GM10266 (cell line): ENCODE data around the gene EXOC6B.

ENCODE experiments used
- DNase-seq: peaks from one replicate; pipeline ENCODE4 v3.0.0; 2012; ENCODE audit errors: extremely low spot score
- TF ChIP-seq, protein P1 (sequence below): IDR thresholded peaks from 2 replicates; pipeline ENCODE4 v1.5.1; 2012; ENCODE audit warnings: mild to moderate bottlenecking, low read depth; ENCODE audit not compliant: control insufficient read depth, insufficient read depth; ENCODE audit errors: missing control alignments

Gene EXOC6B

GRCh38 chr2:72300147-72300684, 525.6 kb downstream of the EXOC6B start:
- TF ChIP-seq, protein P1, sequence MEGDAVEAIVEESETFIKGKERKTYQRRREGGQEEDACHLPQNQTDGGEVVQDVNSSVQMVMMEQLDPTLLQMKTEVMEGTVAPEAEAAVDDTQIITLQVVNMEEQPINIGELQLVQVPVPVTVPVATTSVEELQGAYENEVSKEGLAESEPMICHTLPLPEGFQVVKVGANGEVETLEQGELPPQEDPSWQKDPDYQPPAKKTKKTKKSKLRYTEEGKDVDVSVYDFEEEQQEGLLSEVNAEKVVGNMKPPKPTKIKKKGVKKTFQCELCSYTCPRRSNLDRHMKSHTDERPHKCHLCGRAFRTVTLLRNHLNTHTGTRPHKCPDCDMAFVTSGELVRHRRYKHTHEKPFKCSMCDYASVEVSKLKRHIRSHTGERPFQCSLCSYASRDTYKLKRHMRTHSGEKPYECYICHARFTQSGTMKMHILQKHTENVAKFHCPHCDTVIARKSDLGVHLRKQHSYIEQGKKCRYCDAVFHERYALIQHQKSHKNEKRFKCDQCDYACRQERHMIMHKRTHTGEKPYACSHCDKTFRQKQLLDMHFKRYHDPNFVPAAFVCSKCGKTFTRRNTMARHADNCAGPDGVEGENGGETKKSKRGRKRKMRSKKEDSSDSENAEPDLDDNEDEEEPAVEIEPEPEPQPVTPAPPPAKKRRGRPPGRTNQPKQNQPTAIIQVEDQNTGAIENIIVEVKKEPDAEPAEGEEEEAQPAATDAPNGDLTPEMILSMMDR, result no peak
- DNase-seq, result no peak

- no peak for DNase-seq
- TF ChIP-seq, protein P1, result no peak
Measured at GRCh38 chr2:72293620-72294019, 532.2 kb downstream of the EXOC6B start.

GRCh38 chr2:72292433-72292832, 533.4 kb downstream of the EXOC6B start:
- TF ChIP-seq, protein P1, result no peak
- no peak for DNase-seq

DNA sequence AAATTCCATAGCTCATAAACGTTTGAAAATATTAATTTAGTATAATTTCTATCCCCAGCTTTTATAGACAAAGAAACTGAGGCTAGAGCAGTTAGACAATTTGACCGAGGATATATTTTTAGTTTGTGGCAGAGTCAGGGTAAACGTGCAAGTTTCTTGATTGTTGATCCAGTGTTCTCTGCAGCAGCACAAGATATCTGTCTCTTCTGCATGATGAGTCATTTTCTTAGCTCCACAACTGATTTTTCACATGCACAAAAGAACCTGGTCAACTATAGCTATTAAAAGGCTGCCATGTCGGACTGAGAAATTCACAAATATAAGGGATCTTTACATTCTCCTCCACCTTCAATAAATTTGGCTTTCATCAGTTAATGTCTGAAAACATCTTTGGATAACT, 534.8 kb downstream of the EXOC6B start:
- TF ChIP-seq, protein P1, result no peak
- no peak for DNase-seq

DNA sequence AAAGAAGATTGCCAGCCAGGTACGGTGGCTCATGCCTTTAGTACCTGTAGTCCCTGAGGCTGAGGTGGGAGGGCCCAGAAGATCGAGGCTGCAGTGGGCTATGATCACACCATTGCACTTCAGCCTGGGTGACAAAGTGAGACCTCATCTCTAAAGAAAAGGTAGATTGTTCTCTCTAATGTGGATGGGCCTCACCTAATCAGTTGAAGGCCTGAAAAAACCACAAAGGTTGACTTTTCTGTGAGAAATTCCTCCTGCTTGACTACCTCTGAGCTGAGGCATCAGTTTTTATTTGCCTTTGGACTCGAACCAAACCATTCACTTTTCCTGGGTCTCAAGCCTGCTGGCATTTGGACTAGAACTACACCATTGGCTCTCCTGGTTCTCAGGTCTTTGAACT, 536.1 kb downstream of the EXOC6B start:
- no peak for DNase-seq
- TF ChIP-seq, protein P1, result no peak

- TF ChIP-seq, protein P1, result no peak
- DNase-seq, result no peak
Measured at GRCh38 chr2:72289283-72289682, 536.5 kb downstream of the EXOC6B start.

DNA sequence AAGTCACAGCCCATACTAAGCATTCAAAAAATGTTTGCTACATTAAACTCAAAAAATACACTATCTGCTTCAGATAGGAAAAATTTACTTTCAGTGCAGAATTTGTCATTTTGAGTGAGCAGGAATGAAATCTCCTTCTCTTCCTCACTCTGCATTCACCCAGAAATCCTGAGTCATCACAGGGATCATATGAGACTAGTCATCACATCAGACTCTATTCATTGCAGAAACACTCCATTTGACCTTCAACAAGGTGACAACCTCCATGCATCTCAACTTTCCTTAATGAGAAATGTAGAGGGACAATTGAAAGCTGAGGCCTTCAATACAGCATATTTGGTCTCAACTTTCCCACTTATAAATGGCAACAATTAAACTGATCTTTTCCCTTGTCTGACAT, 547.8 kb downstream of the EXOC6B start:
- TF ChIP-seq, protein P1, result no peak
- DNase-seq, result no peak
